HEK293T (cell line): ENCODE data around the gene CRYL1.

Experiments used
- ELF4 ChIP-seq: fragments of 450-650 bp; IDR thresholded peaks from 2 replicates; pipeline ENCODE4 v1.6.1; 2017; ENCODE audit warnings: antibody characterized with exemption
- HDGF ChIP-seq: fragments of 450-650 bp; IDR thresholded peaks from 2 replicates; pipeline ENCODE4 v1.6.1; 2017; ENCODE audit warnings: antibody characterized with exemption, borderline replicate concordance
- L3MBTL2 ChIP-seq: fragments of 450-650 bp; conservative IDR thresholded peaks from 2 replicates; pipeline ENCODE4 v1.6.1; 2016; ENCODE audit warnings: mild to moderate bottlenecking
- SUZ12 ChIP-seq: fragments of 450-650 bp; IDR thresholded peaks from 2 replicates; pipeline ENCODE4 v1.6.1; 2016; ENCODE audit warnings: mild to moderate bottlenecking
- TARDBP ChIP-seq: fragments of 450-650 bp; IDR thresholded peaks from 2 replicates; pipeline ENCODE4 v1.6.1; 2016
- ZNF384 ChIP-seq: fragments of 450-650 bp; IDR thresholded peaks from 2 replicates; pipeline ENCODE4 v1.6.1; 2016

- TF ChIP-seq L3MBTL2 = no peak
- TF ChIP-seq SUZ12 = no peak
- no peak for TF ChIP-seq TARDBP
- TF ChIP-seq ZNF384 = no peak
- TF ChIP-seq ELF4 = no peak
- TF ChIP-seq HDGF = no peak
These were observed 46.0 kb upstream of the CRYL1 start for GRCh38 chr13:20571676-20572075.
